WTC11 (cell line): Measurements from ENCODE around the gene AGAP1. TPM values are rescaled to one million over a fixed set of nuclear protein-coding genes. Genes with fewer than 3 reads are reported as not detected.

Experiments
- ATAC-seq: fragments of 200-7000 bp; cut with Tn5 transposase; 2 replicates; pipeline ENCODE4 v1.10.0; 2021; ENCODE audit warnings: mild to moderate bottlenecking, moderate library complexity
- CTCF ChIA-PET: fragments of 300-600 bp; sonication (Branson Sonifier 250); formaldehyde crosslinking; loops from one replicate; lab custom pipeline; 2021; ENCODE audit warnings: antibody characterized with exemption; lab: Charles Lee
- POLR2A ChIA-PET: fragments of 350-600 bp; sonication (Branson Sonifier 250); formaldehyde crosslinking; loops from one replicate; lab custom pipeline; 2021; ENCODE audit warnings: antibody characterized with exemption; lab: Charles Lee
- DNase-seq: peaks from one replicate; pipeline ENCODE4 v3.0.0; 2021; ENCODE audit warnings: low spot score
- H3K27ac Mint-ChIP-seq: 2 replicates; pipeline ENCODE4 v1.8.0; 2021; ENCODE audit warnings: mixed read lengths
- H3K27me3 Mint-ChIP-seq: 2 replicates; pipeline ENCODE4 v1.8.0; 2021; ENCODE audit warnings: low read depth, mild to moderate bottlenecking, moderate library complexity, mixed read lengths
- H3K36me3 Mint-ChIP-seq: 2 replicates; pipeline ENCODE4 v1.8.0; 2021; ENCODE audit warnings: mixed read lengths
- H3K4me1 Mint-ChIP-seq: 2 replicates; pipeline ENCODE4 v1.8.0; 2022; ENCODE audit warnings: mixed read lengths
- H3K4me3 Mint-ChIP-seq: 2 replicates; pipeline ENCODE4 v1.8.0; 2021; ENCODE audit warnings: mild to moderate bottlenecking, moderate library complexity, mixed read lengths
- H3K9me3 Mint-ChIP-seq: 2 replicates; pipeline ENCODE4 v1.8.0; 2021; ENCODE audit warnings: mixed read lengths
- ATF3 ChIP-seq: sonication (generic); formaldehyde crosslinking; conservative IDR thresholded peaks from 2 replicates; pipeline ENCODE4 v1.8.1; 2022; ENCODE audit warnings: mild to moderate bottlenecking, missing genetic modification reagents
- CBFB ChIP-seq: sonication (generic); formaldehyde crosslinking; IDR thresholded peaks from 2 replicates; pipeline ENCODE4 v1.8.1; 2022; ENCODE audit warnings: mild to moderate bottlenecking, low read depth, missing genetic modification reagents
- CREB1 ChIP-seq: sonication (generic); formaldehyde crosslinking; IDR thresholded peaks from 2 replicates; pipeline ENCODE4 v1.8.0; 2023; ENCODE audit warnings: mild to moderate bottlenecking, missing genetic modification reagents
- FOXP4 ChIP-seq: sonication (generic); formaldehyde crosslinking; IDR thresholded peaks from 2 replicates; pipeline ENCODE4 v1.8.0; 2022; ENCODE audit warnings: mild to moderate bottlenecking, missing genetic modification reagents
- GABPB1 ChIP-seq: sonication (generic); formaldehyde crosslinking; IDR thresholded peaks from 2 replicates; pipeline ENCODE4 v1.8.1; 2023; ENCODE audit warnings: mild to moderate bottlenecking, missing genetic modification reagents
- MYBL2 ChIP-seq: sonication (generic); formaldehyde crosslinking; IDR thresholded peaks from 2 replicates; pipeline ENCODE4 v1.8.1; 2023; ENCODE audit warnings: mild to moderate bottlenecking, moderate library complexity, missing genetic modification reagents
- NFYB ChIP-seq: sonication (generic); formaldehyde crosslinking; conservative IDR thresholded peaks from 2 replicates; pipeline ENCODE4 v1.8.0; 2022; ENCODE audit warnings: low read depth, missing genetic modification reagents
- NR3C1 ChIP-seq: sonication (generic); formaldehyde crosslinking; conservative IDR thresholded peaks from 2 replicates; pipeline ENCODE4 v1.8.1; 2023; ENCODE audit warnings: low read depth, mild to moderate bottlenecking, missing genetic modification reagents
- RELA ChIP-seq: sonication (generic); formaldehyde crosslinking; IDR thresholded peaks from 2 replicates; pipeline ENCODE4 v1.8.1; 2022; ENCODE audit warnings: missing genetic modification reagents, mild to moderate bottlenecking, borderline replicate concordance
- SMAD3 ChIP-seq: sonication (generic); formaldehyde crosslinking; IDR thresholded peaks from 2 replicates; pipeline ENCODE4 v1.8.0; 2022; ENCODE audit warnings: missing genetic modification reagents, mild to moderate bottlenecking, borderline replicate concordance
- SMAD4 ChIP-seq: sonication (generic); formaldehyde crosslinking; IDR thresholded peaks from 2 replicates; pipeline ENCODE4 v1.8.0; 2022; ENCODE audit warnings: mild to moderate bottlenecking, missing genetic modification reagents
- SP1 ChIP-seq: sonication (generic); formaldehyde crosslinking; conservative IDR thresholded peaks from 2 replicates; pipeline ENCODE4 v1.8.1; 2022; ENCODE audit warnings: missing genetic modification reagents
- TP53 ChIP-seq: sonication (generic); formaldehyde crosslinking; IDR thresholded peaks from 2 replicates; pipeline ENCODE4 v1.8.1; 2023; ENCODE audit warnings: mild to moderate bottlenecking, missing genetic modification reagents
- ZNF138 ChIP-seq: sonication (generic); formaldehyde crosslinking; conservative IDR thresholded peaks from 2 replicates; pipeline ENCODE4 v1.8.1; 2022; ENCODE audit warnings: mild to moderate bottlenecking, moderate library complexity, missing genetic modification reagents
- ZNF219 ChIP-seq: sonication (generic); formaldehyde crosslinking; IDR thresholded peaks from 2 replicates; pipeline ENCODE4 v1.8.0; 2023; ENCODE audit warnings: missing genetic modification reagents, mild to moderate bottlenecking, borderline replicate concordance
- ZNF671 ChIP-seq: fragments of 250-450 bp; sonication (Bioruptor Pico); IDR thresholded peaks from 2 replicates; pipeline ENCODE4 v1.8.0; 2021; ENCODE audit warnings: mild to moderate bottlenecking
- total RNA-seq: library from RNA; stranded (reverse); gene quantifications from 3 replicates; pipeline ENCODE4 v1.2.3, GENCODE V29; 2021
- TF ChIP-seq, protein P1 (sequence below): sonication (generic); formaldehyde crosslinking; IDR thresholded peaks from 2 replicates; pipeline ENCODE4 v1.8.1; 2023; ENCODE audit warnings: mild to moderate bottlenecking, moderate library complexity, missing genetic modification reagents
- TF ChIP-seq, protein P2 (sequence below): sonication (generic); formaldehyde crosslinking; IDR thresholded peaks from 2 replicates; pipeline ENCODE4 v1.8.0; 2022; ENCODE audit warnings: mild to moderate bottlenecking, missing genetic modification reagents
- TF ChIP-seq, protein P3 (sequence below): sonication (generic); formaldehyde crosslinking; IDR thresholded peaks from 2 replicates; pipeline ENCODE4 v1.8.1; 2023; ENCODE audit warnings: mild to moderate bottlenecking, missing genetic modification reagents
- TF ChIP-seq, protein P4 (sequence below): sonication (generic); formaldehyde crosslinking; IDR thresholded peaks from 2 replicates; pipeline ENCODE4 v1.8.0; 2022; ENCODE audit warnings: mild to moderate bottlenecking, missing genetic modification reagents

Gene AGAP1
- total RNA-seq, 1 experiment from 2014 or later = 49.3 TPM

GRCh38 chr2:236034974-236035373 lies 541.1 kb downstream of the AGAP1 start (continued):
- TF ChIP-seq, protein P1, sequence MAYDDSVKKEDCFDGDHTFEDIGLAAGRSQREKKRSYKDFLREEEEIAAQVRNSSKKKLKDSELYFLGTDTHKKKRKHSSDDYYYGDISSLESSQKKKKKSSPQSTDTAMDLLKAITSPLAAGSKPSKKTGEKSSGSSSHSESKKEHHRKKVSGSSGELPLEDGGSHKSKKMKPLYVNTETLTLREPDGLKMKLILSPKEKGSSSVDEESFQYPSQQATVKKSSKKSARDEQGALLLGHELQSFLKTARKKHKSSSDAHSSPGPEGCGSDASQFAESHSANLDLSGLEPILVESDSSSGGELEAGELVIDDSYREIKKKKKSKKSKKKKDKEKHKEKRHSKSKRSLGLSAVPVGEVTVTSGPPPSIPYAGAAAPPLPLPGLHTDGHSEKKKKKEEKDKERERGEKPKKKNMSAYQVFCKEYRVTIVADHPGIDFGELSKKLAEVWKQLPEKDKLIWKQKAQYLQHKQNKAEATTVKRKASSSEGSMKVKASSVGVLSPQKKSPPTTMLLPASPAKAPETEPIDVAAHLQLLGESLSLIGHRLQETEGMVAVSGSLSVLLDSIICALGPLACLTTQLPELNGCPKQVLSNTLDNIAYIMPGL (CRISPR knock-in tag) = no peak
- TF ChIP-seq FOXP4 (CRISPR knock-in tag) = no peak

DNA sequence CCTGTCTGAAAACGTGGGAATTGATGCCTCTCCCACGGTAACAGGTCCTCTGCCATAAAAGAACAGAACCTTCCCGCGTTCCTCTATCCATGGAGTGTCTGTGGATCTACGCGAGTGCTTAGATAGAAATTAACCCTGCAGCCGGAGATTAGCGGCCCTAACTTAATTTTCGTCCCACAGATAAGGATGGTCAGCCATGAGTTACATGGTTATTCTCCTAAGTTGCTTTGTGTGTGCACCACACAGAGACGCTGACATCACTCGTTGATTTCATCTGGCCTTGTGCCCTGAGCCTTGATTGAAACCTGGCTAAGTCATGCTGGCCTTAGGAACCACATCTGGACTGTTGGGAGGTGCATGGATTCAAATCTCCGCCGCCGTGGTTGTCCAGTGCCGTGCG lies 542.2 kb downstream of the AGAP1 start:
- no peak for DNase-seq
- peaks cover 2% of the 10 kb centered on the region for H3K9me3 Mint-ChIP-seq
- no peak overlapping the region for H3K4me3 Mint-ChIP-seq
- POLR2A ChIA-PET = no interaction called here
- CTCF ChIA-PET = no interaction called here
- TF ChIP-seq SMAD3 (CRISPR knock-in tag) (no peak), CREB1 (CRISPR knock-in tag) (no peak), ZNF138 (CRISPR knock-in tag) (no peak), TP53 (no peak), ZNF671 (CRISPR knock-in tag) (no peak), SP1 (CRISPR knock-in tag) (no peak), SMAD4 (CRISPR knock-in tag) (no peak), NFYB (CRISPR knock-in tag) (no peak), ZNF219 (CRISPR knock-in tag) (no peak), ATF3 (CRISPR knock-in tag) (no peak), RELA (CRISPR knock-in tag) (no peak), CBFB (no peak), NR3C1 (no peak), MYBL2 (CRISPR knock-in tag) (no peak), GABPB1 (CRISPR knock-in tag) (no peak)
- TF ChIP-seq, protein P2, sequence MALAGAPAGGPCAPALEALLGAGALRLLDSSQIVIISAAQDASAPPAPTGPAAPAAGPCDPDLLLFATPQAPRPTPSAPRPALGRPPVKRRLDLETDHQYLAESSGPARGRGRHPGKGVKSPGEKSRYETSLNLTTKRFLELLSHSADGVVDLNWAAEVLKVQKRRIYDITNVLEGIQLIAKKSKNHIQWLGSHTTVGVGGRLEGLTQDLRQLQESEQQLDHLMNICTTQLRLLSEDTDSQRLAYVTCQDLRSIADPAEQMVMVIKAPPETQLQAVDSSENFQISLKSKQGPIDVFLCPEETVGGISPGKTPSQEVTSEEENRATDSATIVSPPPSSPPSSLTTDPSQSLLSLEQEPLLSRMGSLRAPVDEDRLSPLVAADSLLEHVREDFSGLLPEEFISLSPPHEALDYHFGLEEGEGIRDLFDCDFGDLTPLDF (CRISPR knock-in tag) = no peak
- TF ChIP-seq, protein P3, sequence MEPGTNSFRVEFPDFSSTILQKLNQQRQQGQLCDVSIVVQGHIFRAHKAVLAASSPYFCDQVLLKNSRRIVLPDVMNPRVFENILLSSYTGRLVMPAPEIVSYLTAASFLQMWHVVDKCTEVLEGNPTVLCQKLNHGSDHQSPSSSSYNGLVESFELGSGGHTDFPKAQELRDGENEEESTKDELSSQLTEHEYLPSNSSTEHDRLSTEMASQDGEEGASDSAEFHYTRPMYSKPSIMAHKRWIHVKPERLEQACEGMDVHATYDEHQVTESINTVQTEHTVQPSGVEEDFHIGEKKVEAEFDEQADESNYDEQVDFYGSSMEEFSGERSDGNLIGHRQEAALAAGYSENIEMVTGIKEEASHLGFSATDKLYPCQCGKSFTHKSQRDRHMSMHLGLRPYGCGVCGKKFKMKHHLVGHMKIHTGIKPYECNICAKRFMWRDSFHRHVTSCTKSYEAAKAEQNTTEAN (CRISPR knock-in tag) = no peak
- TF ChIP-seq, protein P4, sequence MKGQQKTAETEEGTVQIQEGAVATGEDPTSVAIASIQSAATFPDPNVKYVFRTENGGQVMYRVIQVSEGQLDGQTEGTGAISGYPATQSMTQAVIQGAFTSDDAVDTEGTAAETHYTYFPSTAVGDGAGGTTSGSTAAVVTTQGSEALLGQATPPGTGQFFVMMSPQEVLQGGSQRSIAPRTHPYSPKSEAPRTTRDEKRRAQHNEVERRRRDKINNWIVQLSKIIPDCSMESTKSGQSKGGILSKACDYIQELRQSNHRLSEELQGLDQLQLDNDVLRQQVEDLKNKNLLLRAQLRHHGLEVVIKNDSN (CRISPR knock-in tag) = no peak
- H3K4me1 Mint-ChIP-seq = peaks cover 13% of the 10 kb centered on the region
- ATAC-seq = no peak
- H3K27ac Mint-ChIP-seq = no peak overlapping the region
- peaks cover 1% of the 10 kb centered on the region for H3K36me3 Mint-ChIP-seq
- H3K27me3 Mint-ChIP-seq = no peaks in the 10 kb centered on the region
